Measurements from ENCODE around the gene PLXNA4. TPM values are rescaled to one million over a fixed set of nuclear protein-coding genes. Genes with fewer than 3 reads are reported as not detected.

The PLXNA4 gene
- total and polyA plus RNA-seq, 2 experiments from 2014 or later = 0.08 to 0.80 TPM

DNA sequence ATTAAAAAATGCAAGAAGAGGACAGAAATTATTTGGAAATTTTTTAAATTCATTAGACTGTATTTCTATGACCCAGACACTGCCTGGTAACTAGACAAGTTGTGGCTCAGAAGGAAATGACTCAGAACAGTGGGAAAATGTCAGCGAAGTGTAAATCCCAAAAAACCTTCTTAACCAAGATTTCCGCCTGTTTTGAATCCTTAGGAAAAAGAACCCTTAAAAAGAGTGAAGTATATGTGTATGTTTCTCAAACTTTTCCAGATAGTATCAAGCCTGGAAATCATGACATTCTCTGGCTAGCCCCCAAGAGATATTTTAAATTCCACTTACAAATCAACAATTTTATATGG is 42.7 kb upstream of the PLXNA4 start:
- H3K4me1 Mint-ChIP-seq = peaks cover 29% of the 10 kb centered on the region
- H3K27ac Mint-ChIP-seq = no peak overlapping the region
- H3K9me3 Mint-ChIP-seq = no peaks in the 10 kb centered on the region
- no peak for DNase-seq (ENCODE audit: low spot score)
- no peak overlapping the region for H3K4me3 Mint-ChIP-seq
- H3K36me3 ChIP-seq (ENCODE audit: insufficient read depth) = no peaks in the 10 kb centered on the region
- H3K4me3 ChIP-seq = no peak overlapping the region
- ATAC-seq = no peak
- H3K36me3 Mint-ChIP-seq (ENCODE audit: low read depth) = no peaks in the 10 kb centered on the region
- H3F3A ChIP-seq (replicated peaks; ENCODE audit: low read depth) = 0 out of 2 replicates have a peak, but pooled peaks cover 3% of the 10 kb centered on the region
- peaks cover 16% of the 10 kb centered on the region for H3K27me3 ChIP-seq (ENCODE audit: insufficient read depth)
- 0 out of 2 replicates have a peak, but pooled peaks cover 1% of the 10 kb centered on the region for H3K9me2 ChIP-seq (ENCODE audit: insufficient read depth)
- H2AFZ ChIP-seq = no peak overlapping the region
- H3K79me2 ChIP-seq (replicated peaks; ENCODE audit: insufficient read depth) = no peaks in the 10 kb centered on the region
- H4K20me1 ChIP-seq (replicated peaks; ENCODE audit: insufficient read depth) = no peaks in the 10 kb centered on the region
- peaks cover 5% of the 10 kb centered on the region for H3K4me1 ChIP-seq (ENCODE audit: insufficient read depth)
- H3K27ac ChIP-seq (ENCODE audit: low read depth) = no peak overlapping the region
- H3K27me3 Mint-ChIP-seq (ENCODE audit: insufficient read depth, low read depth, poor library complexity) = peaks cover 8% of the 10 kb centered on the region
- no peak overlapping the region for H3K4me2 ChIP-seq
- TF ChIP-seq JUNB (IDR thresholded peaks at IDR 0.05; ENCODE audit: unreplicated experiment) = no peak

- Histone ChIP-seq H3F3A (replicated peaks; ENCODE audit: low read depth) (0 out of 2 replicates have a peak, but pooled peaks cover 3% of the 10 kb centered on the region), H3K27me3 (ENCODE audit: insufficient read depth) (peaks cover 16% of the 10 kb centered on the region), H3K4me2 (no peak overlapping the region), H3K9me2 (ENCODE audit: insufficient read depth) (no peaks in the 10 kb centered on the region), H3K36me3 (ENCODE audit: insufficient read depth) (no peaks in the 10 kb centered on the region), H3K4me3 (no peak overlapping the region), H4K20me1 (replicated peaks; ENCODE audit: insufficient read depth) (no peaks in the 10 kb centered on the region), H2AFZ (no peak overlapping the region), H3K27ac (ENCODE audit: low read depth) (no peak overlapping the region), H3K4me1 (ENCODE audit: insufficient read depth) (peaks cover 5% of the 10 kb centered on the region), H3K79me2 (replicated peaks; ENCODE audit: insufficient read depth) (no peaks in the 10 kb centered on the region)
- Mint-ChIP-seq H3K36me3 (ENCODE audit: low read depth) (no peaks in the 10 kb centered on the region), H3K27me3 (ENCODE audit: insufficient read depth, low read depth, poor library complexity) (peaks cover 8% of the 10 kb centered on the region), H3K4me3 (no peak overlapping the region), H3K27ac (no peak overlapping the region), H3K4me1 (peaks cover 31% of the 10 kb centered on the region), H3K9me3 (no peaks in the 10 kb centered on the region)
- TF ChIP-seq, protein P1, sequence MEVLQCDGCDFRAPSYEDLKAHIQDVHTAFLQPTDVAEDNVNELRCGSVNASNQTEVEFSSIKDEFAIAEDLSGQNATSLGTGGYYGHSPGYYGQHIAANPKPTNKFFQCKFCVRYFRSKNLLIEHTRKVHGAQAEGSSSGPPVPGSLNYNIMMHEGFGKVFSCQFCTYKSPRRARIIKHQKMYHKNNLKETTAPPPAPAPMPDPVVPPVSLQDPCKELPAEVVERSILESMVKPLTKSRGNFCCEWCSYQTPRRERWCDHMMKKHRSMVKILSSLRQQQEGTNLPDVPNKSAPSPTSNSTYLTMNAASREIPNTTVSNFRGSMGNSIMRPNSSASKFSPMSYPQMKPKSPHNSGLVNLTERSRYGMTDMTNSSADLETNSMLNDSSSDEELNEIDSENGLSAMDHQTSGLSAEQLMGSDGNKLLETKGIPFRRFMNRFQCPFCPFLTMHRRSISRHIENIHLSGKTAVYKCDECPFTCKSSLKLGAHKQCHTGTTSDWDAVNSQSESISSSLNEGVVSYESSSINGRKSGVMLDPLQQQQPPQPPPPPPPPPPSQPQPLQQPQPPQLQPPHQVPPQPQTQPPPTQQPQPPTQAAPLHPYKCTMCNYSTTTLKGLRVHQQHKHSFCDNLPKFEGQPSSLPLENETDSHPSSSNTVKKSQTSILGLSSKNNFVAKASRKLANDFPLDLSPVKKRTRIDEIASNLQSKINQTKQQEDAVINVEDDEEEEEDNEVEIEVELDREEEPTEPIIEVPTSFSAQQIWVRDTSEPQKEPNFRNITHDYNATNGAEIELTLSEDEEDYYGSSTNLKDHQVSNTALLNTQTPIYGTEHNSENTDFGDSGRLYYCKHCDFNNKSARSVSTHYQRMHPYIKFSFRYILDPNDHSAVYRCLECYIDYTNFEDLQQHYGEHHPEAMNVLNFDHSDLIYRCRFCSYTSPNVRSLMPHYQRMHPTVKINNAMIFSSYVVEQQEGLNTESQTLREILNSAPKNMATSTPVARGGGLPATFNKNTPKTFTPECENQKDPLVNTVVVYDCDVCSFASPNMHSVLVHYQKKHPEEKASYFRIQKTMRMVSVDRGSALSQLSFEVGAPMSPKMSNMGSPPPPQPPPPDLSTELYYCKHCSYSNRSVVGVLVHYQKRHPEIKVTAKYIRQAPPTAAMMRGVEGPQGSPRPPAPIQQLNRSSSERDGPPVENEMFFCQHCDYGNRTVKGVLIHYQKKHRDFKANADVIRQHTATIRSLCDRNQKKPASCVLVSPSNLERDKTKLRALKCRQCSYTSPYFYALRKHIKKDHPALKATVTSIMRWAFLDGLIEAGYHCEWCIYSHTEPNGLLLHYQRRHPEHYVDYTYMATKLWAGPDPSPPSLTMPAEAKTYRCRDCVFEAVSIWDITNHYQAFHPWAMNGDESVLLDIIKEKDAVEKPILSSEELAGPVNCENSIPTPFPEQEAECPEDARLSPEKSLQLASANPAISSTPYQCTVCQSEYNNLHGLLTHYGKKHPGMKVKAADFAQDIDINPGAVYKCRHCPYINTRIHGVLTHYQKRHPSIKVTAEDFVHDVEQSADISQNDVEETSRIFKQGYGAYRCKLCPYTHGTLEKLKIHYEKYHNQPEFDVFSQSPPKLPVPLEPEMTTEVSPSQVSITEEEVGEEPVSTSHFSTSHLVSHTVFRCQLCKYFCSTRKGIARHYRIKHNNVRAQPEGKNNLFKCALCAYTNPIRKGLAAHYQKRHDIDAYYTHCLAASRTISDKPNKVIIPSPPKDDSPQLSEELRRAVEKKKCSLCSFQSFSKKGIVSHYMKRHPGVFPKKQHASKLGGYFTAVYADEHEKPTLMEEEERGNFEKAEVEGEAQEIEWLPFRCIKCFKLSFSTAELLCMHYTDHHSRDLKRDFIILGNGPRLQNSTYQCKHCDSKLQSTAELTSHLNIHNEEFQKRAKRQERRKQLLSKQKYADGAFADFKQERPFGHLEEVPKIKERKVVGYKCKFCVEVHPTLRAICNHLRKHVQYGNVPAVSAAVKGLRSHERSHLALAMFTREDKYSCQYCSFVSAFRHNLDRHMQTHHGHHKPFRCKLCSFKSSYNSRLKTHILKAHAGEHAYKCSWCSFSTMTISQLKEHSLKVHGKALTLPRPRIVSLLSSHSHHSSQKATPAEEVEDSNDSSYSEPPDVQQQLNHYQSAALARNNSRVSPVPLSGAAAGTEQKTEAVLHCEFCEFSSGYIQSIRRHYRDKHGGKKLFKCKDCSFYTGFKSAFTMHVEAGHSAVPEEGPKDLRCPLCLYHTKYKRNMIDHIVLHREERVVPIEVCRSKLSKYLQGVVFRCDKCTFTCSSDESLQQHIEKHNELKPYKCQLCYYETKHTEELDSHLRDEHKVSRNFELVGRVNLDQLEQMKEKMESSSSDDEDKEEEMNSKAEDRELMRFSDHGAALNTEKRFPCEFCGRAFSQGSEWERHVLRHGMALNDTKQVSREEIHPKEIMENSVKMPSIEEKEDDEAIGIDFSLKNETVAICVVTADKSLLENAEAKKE (CRISPR knock-in tag; IDR thresholded peaks at IDR 0.05) = peak; percentile 24; the same call in 1 of the 2 replicates
- no peak for TF ChIP-seq CREB1 (CRISPR knock-in tag; IDR thresholded peaks at IDR 0.05; ENCODE audit: low read depth)
- ATAC-seq (peak; percentile 19), DNase-seq (ENCODE audit: low spot score) (peak; percentile 46)
Observed at GRCh38 chr7:132618271-132618955, 42.1 kb upstream of the PLXNA4 start.

Data from GM23338 (cell line).